ENCODE measurements around the gene NOC4L.

GRCh38 chr12:132188916-132189325, 44.7 kb downstream of the NOC4L start:
- TF ChIP-seq POLR2A (IDR thresholded peaks at IDR 0.05): no peak
- TF ChIP-seq, protein P1, sequence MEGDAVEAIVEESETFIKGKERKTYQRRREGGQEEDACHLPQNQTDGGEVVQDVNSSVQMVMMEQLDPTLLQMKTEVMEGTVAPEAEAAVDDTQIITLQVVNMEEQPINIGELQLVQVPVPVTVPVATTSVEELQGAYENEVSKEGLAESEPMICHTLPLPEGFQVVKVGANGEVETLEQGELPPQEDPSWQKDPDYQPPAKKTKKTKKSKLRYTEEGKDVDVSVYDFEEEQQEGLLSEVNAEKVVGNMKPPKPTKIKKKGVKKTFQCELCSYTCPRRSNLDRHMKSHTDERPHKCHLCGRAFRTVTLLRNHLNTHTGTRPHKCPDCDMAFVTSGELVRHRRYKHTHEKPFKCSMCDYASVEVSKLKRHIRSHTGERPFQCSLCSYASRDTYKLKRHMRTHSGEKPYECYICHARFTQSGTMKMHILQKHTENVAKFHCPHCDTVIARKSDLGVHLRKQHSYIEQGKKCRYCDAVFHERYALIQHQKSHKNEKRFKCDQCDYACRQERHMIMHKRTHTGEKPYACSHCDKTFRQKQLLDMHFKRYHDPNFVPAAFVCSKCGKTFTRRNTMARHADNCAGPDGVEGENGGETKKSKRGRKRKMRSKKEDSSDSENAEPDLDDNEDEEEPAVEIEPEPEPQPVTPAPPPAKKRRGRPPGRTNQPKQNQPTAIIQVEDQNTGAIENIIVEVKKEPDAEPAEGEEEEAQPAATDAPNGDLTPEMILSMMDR (IDR thresholded peaks at IDR 0.05): no peak
